ENCODE measurements around the gene SLC2A13. TPM values are rescaled to one million over a fixed set of nuclear protein-coding genes. Genes with fewer than 3 reads are reported as not detected.

The SLC2A13 gene
- total and polyA plus RNA-seq, 11 donors, result 1.9 to 17.6 (median 8.5) TPM

GRCh38 chr12:40002178-40003169 lies 103.4 kb downstream of the SLC2A13 start:
- TF ChIP-seq, protein P1, sequence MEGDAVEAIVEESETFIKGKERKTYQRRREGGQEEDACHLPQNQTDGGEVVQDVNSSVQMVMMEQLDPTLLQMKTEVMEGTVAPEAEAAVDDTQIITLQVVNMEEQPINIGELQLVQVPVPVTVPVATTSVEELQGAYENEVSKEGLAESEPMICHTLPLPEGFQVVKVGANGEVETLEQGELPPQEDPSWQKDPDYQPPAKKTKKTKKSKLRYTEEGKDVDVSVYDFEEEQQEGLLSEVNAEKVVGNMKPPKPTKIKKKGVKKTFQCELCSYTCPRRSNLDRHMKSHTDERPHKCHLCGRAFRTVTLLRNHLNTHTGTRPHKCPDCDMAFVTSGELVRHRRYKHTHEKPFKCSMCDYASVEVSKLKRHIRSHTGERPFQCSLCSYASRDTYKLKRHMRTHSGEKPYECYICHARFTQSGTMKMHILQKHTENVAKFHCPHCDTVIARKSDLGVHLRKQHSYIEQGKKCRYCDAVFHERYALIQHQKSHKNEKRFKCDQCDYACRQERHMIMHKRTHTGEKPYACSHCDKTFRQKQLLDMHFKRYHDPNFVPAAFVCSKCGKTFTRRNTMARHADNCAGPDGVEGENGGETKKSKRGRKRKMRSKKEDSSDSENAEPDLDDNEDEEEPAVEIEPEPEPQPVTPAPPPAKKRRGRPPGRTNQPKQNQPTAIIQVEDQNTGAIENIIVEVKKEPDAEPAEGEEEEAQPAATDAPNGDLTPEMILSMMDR (IDR thresholded peaks at IDR 0.05), result no peak
- no peak for TF ChIP-seq POLR2A (IDR thresholded peaks at IDR 0.05)
- H3K36me3 ChIP-seq, result no peaks in the 10 kb centered on the region
- no peaks in the 10 kb centered on the region for H3K4me1 ChIP-seq
- 76 to 90% (median 84%) methylated on average over 4 of the region's 4 CpGs for WGBS, 4 donors
- H3K9me3 ChIP-seq, result peaks cover 0 to 35% (median 13%) of the 10 kb centered on the region in 12 donors
- H3K4me3 ChIP-seq, result no peak overlapping the region
- DNase-seq (no peak), ATAC-seq (no peak)
- intact Hi-C loops (cut with DNase I), result no loop called here
- no peaks in the 10 kb centered on the region for H3K27me3 ChIP-seq
- H3K27ac ChIP-seq, result no peak overlapping the region

- H3K36me3 ChIP-seq, result no peaks in the 10 kb centered on the region
- H3K9me3 ChIP-seq, result peaks cover 0 to 40% (median 16%) of the 10 kb centered on the region in 12 donors
- no peak overlapping the region for H3K4me3 ChIP-seq
- intact Hi-C loops (cut with DNase I), result no loop called here
- no peak for TF ChIP-seq POLR2A (IDR thresholded peaks at IDR 0.05)
- TF ChIP-seq, protein P1 (IDR thresholded peaks at IDR 0.05), result no peak
- no peaks in the 10 kb centered on the region for H3K27me3 ChIP-seq
- H3K4me1 ChIP-seq, result no peaks in the 10 kb centered on the region
- ATAC-seq (no peak), DNase-seq (no peak)
- no peak overlapping the region for H3K27ac ChIP-seq
These were observed 104.5 kb downstream of the SLC2A13 start for GRCh38 chr12:40001406-40001805.

GRCh38 chr12:40000884-40001283 lies 105.0 kb downstream of the SLC2A13 start:
- no peak for TF ChIP-seq POLR2A (IDR thresholded peaks at IDR 0.05)
- TF ChIP-seq, protein P1 (IDR thresholded peaks at IDR 0.05), result no peak
- peaks cover 0 to 45% (median 18%) of the 10 kb centered on the region in 12 donors for H3K9me3 ChIP-seq
- no peak for DNase-seq
- no peak overlapping the region for H3K27ac ChIP-seq
- H3K27me3 ChIP-seq, result no peaks in the 10 kb centered on the region
- intact Hi-C loops (cut with DNase I), result no loop called here
- H3K4me1 ChIP-seq, result no peaks in the 10 kb centered on the region
- 48 to 100% (median 96%) methylated on average over 2 of the region's 2 CpGs for WGBS, 4 donors
- no peaks in the 10 kb centered on the region for H3K36me3 ChIP-seq
- H3K4me3 ChIP-seq, result no peak overlapping the region
- no peak for ATAC-seq

GRCh38 chr12:39993268-39993667 lies 112.6 kb downstream of the SLC2A13 start:
- TF ChIP-seq, protein P1 (IDR thresholded peaks at IDR 0.05), result no peak
- no peak for TF ChIP-seq POLR2A (IDR thresholded peaks at IDR 0.05)
- Histone ChIP-seq H3K27me3 (no peaks in the 10 kb centered on the region), H3K4me3 (no peak overlapping the region), H3K36me3 (no peaks in the 10 kb centered on the region), H3K4me1 (peaks cover 0 to 4% (median 0%) of the 10 kb centered on the region in 12 donors), H3K9me3 (peaks cover 0 to 26% (median 3%) of the 10 kb centered on the region in 12 donors), H3K27ac (no peak overlapping the region)
- DNase-seq, result no peak
- 71 to 83% (median 80%) methylated on average over 1 of the region's 1 CpG for WGBS, 4 donors
- intact Hi-C loops (cut with DNase I), result loop anchor here in 8 of 10 donors (5.0 to 10.0 kb wide), 3 partner anchors 226 to 406 kb away; no protein-coding TSS in a partner anchor
- ATAC-seq, result no peak
